Measurements from ENCODE around the gene ROBO1. TPM values are rescaled to one million over a fixed set of nuclear protein-coding genes. Genes with fewer than 3 reads are reported as not detected.

Gene ROBO1
- total and polyA plus RNA-seq, 2 of the 8 experiments (the other 6 are each of a cell fraction or from before 2014, with no cell fraction given): 51.4 to 91.0 TPM

DNA sequence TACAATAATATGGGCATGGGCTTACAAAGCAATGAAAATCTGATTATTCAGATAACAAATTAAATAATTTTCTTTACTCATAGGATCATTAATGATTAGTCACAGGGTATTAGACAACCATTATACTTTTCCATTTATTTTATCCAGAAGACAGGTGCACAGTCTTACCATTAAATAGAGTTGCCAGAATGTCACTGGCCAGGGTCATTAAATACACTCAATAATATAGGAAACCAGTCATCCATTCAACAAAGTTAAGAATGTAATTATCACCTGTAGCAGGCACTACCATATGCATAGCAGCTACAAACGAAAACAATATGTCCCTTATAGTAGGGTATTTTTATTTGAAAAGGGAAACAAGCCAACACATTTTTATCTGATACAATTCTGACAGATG is 16.1 kb downstream of the ROBO1 start:
- Histone ChIP-seq H4K20me1 (replicated peaks in 1 of 2; ENCODE audit: control insufficient read depth in 1 of 2, insufficient read depth in 2 of 2, low read length in 2 of 2) (no peaks in the 10 kb centered on the region), H3K27me3 (replicated peaks in 1 of 4; ENCODE audit: control insufficient read depth in 3 of 4, extremely low read depth in 1 of 4, insufficient read depth in 3 of 4, low read length in 3 of 4) (no peaks in the 10 kb centered on the region), H2BK15ac (ENCODE audit: low read length) (no peak overlapping the region), H2AK5ac (ENCODE audit: low read depth, low read length) (no peak overlapping the region), H4K8ac (ENCODE audit: extremely low read depth, insufficient read depth, low read length) (no peak overlapping the region), H4K5ac (ENCODE audit: insufficient read length, low read depth, low read length) (no peak overlapping the region), H3K23ac (ENCODE audit: insufficient read length) (no peak overlapping the region), H3K4ac (replicated peaks; ENCODE audit: insufficient read length, low read depth, low read length) (no peak overlapping the region), H2BK120ac (replicated peaks; ENCODE audit: low read depth, low read length) (no peak overlapping the region), H3K36me3 (ENCODE audit: control insufficient read depth in 2 of 4, insufficient read depth in 4 of 4, low read length in 3 of 4) (no peaks in the 10 kb centered on the region), H3K4me1 (replicated peaks in 1 of 4; ENCODE audit: control insufficient read depth in 3 of 4, insufficient read depth in 4 of 4, low read length in 3 of 4) (no peaks in the 10 kb centered on the region), H3K56ac (replicated peaks; ENCODE audit: insufficient read length, low read depth, low read length) (no peak overlapping the region), H3K18ac (ENCODE audit: extremely low read depth, low read length) (no peak overlapping the region), H2BK5ac (ENCODE audit: low read depth, low read length) (no peak overlapping the region), H2BK20ac (ENCODE audit: low read length) (no peak overlapping the region), H3K14ac (ENCODE audit: insufficient read length) (no peak overlapping the region), H2AFZ (ENCODE audit: low read length) (no peak overlapping the region), H3K9ac (replicated peaks in 1 of 4; ENCODE audit: extremely low read depth in 1 of 4, low read depth in 3 of 4, low read length in 3 of 4) (no peak overlapping the region), H3K23me2 (ENCODE audit: low read depth, low read length) (no peaks in the 10 kb centered on the region), H3K4me3 (ENCODE audit: extremely low read depth in 1 of 4, insufficient read depth in 2 of 4, low read depth in 3 of 4, low read length in 4 of 4) (no peak overlapping the region), H3K4me2 (ENCODE audit: insufficient read depth in 1 of 2, low read depth in 2 of 2, low read length in 2 of 2) (no peak overlapping the region), H4K91ac (replicated peaks; ENCODE audit: insufficient read length, low read length) (no peak overlapping the region), H3K79me1 (ENCODE audit: low read depth, low read length) (no peaks in the 10 kb centered on the region), H2BK12ac (ENCODE audit: low read depth, low read length) (no peak overlapping the region), H3K9me3 (ENCODE audit: insufficient read depth in 2 of 2, low read depth in 1 of 2, low read length in 1 of 2) (peaks cover 2 to 3% of the 10 kb centered on the region in 2 experiments; a peak in 1 of 4 replicates), H3K27ac (ENCODE audit: low read depth, low read length) (no peak overlapping the region), H3K79me2 (ENCODE audit: control insufficient read depth in 1 of 2, insufficient read depth in 2 of 2, low read length in 2 of 2) (no peaks in the 10 kb centered on the region)
- WGBS, 2 experiments (ENCODE audit: extremely low coverage in 1 of 2, insufficient coverage in 1 of 2, insufficient read length in 1 of 2, insufficient replicate concordance in 2 of 2, low coverage in 1 of 2, low lambda C conversion rate in 2 of 2, missing lambda C conversion rate in 1 of 2): 86% methylated on average over 1 of the region's 1 CpG; no CpG with 5 or more reads in 1 of the 2 experiments
- DNase-seq (ENCODE audit: low read depth in 1 of 2, low spot score in 2 of 2) (no peak), FAIRE-seq (no peak)
- CTCF ChIA-PET (ENCODE audit: partially characterized antibody): interaction anchor here (3.0 kb wide), 1 partner anchor 13 kb away, joined by 8 read pairs; no protein-coding TSS in a partner anchor
- POLR2A ChIA-PET (ENCODE audit: partially characterized antibody): no interaction called here
- TF ChIP-seq POU5F1 (IDR thresholded peaks at IDR 0.05; ENCODE audit: low read depth, low read length) (no peak), POLR2A (IDR thresholded peaks at IDR 0.05; ENCODE audit: control extremely low read depth in 1 of 2, low read depth in 2 of 2, low read length in 2 of 2) (no peak), CTCF (IDR thresholded peaks at IDR 0.05; ENCODE audit: control extremely low read depth in 1 of 3, insufficient read depth in 1 of 3, low read depth in 1 of 3, low read length in 3 of 3) (no peak), ATF2 (IDR thresholded peaks at IDR 0.05; ENCODE audit: low read length) (no peak), EP300 (IDR thresholded peaks at IDR 0.05; ENCODE audit: borderline replicate concordance in 1 of 2, low read depth in 2 of 2, low read length in 2 of 2) (no peak), RFX5 (IDR thresholded peaks at IDR 0.05; ENCODE audit: borderline replicate concordance, low read depth, low read length) (no peak), RNF2 (IDR thresholded peaks at IDR 0.05; ENCODE audit: borderline replicate concordance, low read depth, low read length, missing control alignments, poor library complexity, severe bottlenecking) (no peak), ZNF274 (IDR thresholded peaks at IDR 0.05; ENCODE audit: borderline replicate concordance, extremely low read depth, low read length) (no peak), NANOG (IDR thresholded peaks at IDR 0.05; ENCODE audit: insufficient read depth, low read depth, low read length, poor library complexity, severe bottlenecking) (no peak)
